HG02759 (cell line): ENCODE measurements around the gene P2RY6.
"Not testable (repeated sequence)": the region's sequence is repeated elsewhere in the genome, so short reads cannot be mapped to it uniquely, and the experiment has no call there.

Experiments
- ATAC-seq: cut with Tn5 transposase; IDR thresholded peaks from one replicate; pipeline ENCODE4 v1.9.1; 2021; ENCODE audit warnings: mild to moderate bottlenecking, moderate library complexity; ENCODE audit not compliant: unreplicated experiment

The P2RY6 gene

DNA sequence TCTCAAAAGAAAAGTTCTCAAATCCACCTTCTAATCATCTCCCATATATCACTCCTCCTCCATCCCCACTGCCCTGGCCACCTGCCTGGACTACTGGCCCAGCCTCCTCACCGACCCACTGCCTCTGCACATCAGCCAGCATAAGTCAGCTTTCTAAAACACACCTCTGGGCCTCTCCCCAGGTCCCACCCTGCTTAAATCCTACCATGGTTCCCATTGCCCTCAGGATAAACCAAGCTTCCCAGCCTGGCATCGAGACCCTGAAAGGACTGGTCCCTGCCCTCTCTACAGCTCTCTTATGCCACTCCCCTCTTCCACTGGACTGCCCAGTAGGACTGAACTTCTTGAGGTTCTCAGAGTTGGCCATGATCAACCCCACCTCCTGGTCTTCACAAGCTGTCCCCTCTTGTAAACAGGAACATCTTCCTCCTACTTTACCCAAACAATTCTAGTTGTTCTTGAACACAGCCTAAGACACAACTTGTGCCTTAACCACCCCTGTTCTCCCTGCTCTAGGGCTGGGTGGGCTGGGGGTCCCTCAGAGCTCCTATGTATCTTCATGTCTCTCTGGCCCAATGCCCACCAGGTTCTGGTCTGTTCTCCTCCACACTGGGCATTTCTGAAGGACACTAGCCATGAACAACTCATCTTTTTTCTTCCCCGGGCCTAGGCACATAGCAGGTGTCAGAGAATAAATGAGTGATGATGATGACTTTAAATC lies 12.6 kb upstream of the P2RY6 start:
- ATAC-seq = no peak

DNA sequence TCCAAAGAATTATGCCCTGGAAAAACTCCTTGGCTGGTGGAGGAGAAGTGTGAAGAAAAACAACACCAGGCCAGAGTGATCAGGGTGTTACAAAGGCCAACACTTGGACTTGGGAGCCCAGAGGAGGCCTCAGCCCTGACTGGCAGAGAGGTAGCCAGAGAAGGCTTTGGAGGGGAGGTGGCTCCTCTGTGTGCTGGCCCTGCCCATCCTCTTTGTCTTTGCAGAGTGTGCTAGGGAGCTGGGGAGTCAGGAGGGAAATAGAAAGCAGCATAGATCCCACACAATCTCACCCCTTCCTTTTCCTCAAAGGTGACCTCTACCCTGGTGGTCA lies 12.0 kb upstream of the P2RY6 start:
- ATAC-seq = no peak

DNA sequence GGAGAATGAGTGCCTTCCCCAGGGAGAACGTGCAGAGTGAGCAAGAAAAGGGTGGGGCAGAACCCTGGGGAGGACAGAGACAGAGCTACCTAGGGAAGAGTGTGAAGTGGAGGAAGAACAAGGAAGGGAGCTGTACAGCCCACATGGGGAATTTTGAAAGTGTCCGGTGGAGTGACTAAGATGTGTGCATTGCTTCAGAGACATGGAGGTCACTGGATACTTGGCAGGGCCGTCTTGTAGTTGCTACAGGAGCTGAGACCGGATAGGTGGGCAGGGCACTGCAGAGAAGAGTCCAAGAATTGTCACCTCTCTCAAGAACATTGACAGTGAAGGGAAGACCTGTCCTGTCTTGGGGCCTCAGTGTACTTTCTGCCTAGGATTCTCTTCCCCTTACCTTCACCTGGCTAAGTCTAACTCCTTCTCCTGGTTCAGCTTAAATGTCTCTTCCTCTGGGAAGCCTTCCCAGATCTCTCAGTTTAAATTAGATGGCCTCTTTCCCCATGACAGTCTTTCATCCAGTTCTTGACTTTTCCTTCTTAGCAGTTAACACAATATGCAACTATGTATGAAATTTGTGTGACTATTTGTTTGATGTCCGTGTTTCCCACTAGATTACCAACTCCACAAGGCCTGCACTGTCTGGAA lies 9.2 kb upstream of the P2RY6 start:
- no peak for ATAC-seq

DNA sequence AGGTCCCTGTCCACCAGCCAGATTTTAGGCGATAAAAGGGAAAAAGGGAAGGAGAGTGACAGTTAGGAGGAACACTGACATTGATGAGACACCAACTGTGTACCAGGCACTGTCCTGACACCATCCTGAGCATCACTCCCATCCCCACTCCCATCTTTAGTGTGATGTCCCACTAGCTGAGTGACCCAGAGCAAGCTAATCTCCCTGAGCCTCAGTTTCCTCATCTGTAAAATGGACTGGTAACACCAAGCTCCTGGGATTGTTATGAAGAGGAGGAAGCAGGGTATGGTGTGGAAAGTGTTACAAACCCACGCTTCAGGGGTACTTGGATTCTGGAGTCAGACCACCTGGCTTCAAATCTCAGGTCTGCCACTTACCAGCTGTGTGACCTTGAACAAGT lies 8.5 kb upstream of the P2RY6 start:
- ATAC-seq = no peak

DNA sequence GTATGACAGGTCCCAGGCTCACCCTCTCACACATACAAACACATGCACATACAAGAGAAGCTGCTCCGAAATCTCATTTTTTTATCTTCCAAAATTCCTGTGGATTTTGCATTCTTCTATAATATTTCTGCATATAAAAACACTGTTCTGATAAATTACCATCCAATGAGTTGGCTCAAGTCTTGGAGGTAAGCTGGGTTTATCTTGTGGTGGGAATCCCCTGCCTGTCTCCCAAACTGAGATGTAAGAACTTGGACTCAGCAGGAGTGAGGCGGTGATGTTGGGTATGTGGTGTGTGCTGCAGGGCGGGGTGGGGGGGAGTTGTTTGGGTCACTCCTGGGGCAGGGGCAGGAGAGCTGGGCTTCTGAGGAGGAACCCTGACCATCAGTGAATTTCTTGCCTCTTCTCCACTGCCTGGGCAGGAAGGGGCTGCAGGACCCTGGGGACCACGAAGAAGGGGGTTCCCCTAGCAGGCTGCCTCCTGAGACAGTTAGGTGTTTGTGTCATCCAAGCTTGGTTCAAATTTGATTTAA lies 6.8 kb upstream of the P2RY6 start:
- no peak for ATAC-seq

DNA sequence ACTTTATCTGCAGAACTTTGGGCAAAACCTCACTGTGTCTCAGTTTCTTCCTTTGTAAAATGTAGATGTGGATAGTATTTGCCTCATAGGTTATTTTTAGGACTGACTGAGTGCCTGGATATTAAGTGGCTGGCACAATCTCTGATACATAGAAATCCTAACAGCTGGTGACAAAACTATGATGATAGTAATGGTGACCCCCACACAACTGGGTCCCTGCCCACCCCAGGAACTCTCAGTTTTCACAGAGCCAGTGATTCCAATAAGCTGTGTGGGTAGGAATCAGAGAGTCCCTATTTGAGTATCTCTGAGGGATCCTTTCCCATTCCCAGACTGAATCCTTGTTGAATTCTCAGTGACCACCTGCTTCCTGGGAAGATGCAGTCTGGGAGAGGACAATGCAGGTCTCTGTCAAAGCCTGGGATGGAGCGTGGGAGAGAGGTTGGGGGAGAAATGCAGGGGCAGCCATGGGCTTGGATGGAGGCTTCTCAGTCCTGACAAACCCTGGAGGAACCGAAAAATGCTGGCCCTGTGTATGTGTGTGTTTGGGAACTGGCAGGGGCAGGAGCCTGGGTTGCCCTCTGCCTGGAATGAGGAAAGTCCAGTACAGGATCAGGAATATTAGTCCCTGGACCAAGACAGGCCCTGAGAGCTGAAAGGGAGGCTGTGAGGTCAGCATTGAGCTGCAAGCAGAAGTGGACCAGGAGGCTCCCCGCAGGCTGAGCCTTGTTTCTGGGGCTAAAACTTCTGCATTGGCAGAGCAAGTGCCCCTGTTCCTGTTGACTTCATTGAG lies 6.1 kb upstream of the P2RY6 start:
- ATAC-seq = no peak

DNA sequence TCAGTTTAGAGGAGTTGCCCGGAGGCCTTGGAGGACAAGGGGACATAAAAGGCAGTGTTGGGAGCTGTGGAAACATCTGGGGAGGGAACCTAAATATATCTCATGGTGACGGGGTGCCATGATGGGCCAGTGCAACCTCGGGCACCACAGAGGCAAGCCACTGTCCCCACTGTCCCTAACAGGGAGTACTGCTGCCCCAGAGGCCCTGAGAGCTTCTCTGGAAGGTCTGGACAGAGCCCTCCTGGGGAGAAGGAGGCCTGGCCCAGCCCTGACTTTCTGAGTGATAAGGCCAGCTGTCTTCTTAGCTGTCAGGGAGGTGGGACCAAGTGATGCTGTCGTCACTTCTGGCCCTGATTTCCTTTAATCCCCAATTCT lies 5.5 kb upstream of the P2RY6 start:
- ATAC-seq = no peak

DNA sequence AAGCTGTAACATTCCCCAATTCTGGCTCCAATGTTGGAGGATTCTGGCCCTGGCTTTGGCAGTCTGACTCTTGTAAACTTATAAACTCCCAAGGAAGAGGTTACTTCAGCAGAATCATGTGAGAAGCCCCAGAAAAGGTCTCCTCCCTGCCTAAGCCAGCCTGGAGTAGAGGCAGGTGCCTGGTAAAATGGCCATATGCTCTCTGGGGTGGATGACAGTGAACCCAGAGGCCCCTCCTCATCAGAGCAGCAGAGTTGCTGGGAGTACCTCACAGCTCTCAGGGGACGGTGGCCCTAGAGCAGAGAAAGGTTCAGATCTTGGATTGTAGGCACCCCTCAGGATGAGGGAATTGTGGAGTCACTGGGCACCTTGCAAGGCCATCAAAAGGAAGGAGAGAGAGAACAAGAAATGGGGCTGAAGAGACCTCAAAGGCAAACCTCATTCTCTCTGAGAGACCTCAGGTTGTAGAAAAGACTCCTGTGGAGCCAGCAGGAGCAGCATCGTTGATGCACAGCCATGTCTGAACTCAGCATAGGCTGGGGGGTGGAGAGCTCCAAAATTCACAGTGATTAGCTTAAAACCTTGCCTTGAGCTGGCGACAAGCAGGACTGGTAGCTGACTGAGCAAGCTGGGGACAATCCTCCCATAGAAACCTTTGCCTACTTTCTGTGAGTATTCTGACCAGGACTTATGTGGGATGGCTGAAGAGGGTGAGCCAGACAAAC lies 4.9 kb upstream of the P2RY6 start:
- ATAC-seq = no peak

DNA sequence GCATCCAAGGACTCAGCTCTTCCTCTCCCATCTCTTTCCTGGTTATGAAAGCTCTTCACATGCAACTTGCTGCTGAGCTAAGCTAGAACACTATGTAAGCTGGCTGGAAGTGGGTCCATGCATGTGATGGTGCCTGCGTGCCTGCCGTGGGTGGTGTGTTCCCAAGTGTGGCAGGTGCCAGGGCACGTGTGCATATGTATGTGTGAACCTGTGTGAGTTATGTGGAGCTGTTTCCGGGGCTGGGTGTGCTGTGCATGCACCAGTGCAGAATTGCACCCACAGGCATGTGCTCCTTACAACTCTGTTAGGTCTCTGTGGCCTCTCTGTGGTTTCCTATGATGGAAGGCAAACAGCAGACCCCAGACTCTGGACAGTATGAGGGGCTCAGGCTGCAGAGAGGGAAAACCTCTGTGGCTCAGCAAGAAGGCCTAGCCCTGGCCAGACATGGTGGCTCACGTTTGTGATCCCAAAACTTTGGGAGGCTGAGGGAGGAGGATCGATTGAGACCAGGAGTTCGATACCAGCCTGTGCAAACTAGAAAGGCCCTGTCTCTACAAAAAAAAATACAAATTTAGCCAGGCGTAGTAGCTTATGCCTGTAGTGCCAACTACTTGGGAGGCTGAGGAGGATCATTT lies 4.1 kb upstream of the P2RY6 start:
- no peak for ATAC-seq

DNA sequence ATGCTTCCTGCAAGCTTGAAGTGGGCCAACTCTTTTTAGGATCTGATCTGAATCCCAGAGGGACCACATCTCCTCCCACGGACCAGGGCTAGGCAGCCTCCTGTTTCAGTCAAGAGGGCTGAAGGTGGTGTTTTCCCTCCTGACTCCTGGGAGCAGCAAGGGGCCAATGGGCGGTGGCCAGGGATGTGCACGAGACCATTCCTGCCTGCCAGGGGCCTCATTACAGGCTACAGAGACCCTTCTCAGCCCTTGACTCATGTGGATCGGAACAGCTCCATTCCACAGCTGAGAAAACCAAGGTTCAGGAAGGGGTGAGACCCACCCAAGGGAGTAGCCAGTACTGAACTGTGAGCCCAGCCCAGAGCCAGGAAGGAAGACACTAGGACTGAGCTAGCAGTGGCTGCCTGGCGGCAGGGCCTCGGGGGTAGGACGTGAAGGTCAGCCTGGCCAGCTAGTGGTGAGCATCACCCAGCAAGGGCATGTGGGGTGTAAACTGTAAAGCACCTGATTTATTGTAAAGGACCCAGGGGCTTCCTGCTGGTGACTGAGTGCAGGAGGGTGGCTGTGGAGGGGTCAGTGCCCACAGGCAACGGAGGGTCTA lies 3.4 kb upstream of the P2RY6 start:
- ATAC-seq = no peak

DNA sequence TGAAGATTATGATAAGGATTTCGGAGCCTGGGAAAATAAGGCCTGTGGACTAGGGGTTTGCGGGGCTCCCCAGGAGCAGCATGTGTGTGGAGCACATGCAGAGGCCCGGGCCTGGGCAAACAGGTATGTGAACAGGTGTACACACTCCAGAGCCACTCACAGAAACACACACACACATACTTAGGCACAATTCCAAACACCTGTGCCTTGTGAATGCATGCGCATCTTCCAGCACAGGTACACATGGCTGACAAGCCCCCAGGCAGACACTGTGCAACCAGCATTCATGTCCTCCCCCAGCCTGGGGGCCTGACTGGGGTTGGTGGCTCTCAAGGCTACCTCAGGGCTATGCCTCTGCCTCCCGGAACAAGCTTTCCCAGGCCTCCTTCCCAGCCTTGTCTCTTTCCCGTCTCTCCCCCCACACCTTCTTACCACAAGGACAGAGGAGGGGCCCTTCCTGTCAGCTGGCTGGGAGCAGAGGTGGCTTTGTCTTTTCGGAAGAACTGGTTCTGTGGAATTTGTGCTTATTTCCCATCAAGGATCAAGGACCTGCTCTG lies 2.6 kb upstream of the P2RY6 start:
- ATAC-seq = no peak

DNA sequence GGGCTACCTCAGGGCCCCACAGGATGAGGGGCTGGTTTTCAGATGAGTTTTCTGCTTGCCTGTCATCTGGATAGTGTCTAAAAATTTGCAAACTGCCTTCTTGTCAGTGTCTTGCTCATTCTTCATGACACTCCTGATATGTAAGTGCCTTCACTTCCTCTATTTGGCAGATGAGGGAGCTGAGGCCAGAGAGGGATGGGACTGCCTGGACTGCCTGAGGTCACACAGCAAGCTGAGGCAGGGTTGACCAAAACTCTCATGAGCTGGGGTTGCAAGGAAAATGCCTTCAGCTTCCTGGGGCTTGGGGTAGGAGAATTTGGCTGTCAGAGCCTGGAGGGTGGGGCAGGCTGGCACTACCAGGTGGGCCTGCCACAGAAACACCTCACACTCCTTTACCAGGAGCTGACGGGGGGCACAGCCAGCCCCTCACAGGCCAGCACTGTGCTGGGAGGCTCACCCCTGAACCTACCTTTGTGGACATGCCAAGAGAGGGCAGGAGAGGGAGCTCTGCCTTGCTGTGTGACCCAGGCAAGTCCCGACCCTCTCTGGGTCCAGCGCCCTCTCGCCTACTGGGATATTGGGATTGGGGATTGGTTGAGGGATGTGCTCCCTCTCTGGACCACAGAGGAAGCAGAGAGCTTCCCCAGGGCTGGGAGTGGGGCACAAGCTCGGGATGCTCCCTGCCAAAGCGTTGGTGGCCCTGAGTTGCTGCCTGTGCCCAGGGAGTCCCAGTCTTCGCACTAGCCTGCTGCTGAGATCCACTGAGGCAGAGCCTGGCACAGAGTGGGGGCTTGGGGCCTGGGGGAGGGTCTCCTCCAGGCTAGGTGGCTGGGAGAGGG lies 1.9 kb upstream of the P2RY6 start:
- ATAC-seq = no peak

DNA sequence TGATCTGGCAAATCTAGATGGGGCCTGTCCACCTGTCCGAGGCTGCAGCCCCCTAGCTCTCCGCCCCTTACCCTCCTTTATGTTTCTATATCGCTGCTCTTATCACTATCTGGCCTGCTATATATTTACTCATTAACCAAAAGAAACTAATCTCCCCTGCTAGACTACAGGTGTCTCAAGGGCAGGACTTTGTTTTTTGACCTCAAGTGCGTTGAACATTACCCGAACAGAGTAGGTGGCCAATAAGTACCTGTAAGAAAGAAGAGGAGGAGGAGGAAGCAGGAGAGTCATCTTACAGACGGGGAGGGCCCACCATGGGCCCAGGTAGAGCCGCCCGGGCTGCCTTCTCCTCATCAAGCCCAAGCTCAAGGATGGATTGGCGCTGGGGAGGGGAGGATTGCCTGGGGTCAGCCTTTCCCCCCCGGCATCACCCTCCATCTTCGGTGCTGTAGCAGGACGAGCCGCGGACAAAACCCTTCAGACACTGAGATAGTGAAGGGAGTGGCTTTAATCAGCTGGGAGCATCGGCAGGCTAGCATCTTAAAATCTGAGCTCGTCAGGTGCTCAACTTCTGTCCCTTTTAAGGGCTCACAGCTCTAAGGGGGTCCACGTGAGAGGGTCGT lies 1.2 kb upstream of the P2RY6 start:
- ATAC-seq = no peak

DNA sequence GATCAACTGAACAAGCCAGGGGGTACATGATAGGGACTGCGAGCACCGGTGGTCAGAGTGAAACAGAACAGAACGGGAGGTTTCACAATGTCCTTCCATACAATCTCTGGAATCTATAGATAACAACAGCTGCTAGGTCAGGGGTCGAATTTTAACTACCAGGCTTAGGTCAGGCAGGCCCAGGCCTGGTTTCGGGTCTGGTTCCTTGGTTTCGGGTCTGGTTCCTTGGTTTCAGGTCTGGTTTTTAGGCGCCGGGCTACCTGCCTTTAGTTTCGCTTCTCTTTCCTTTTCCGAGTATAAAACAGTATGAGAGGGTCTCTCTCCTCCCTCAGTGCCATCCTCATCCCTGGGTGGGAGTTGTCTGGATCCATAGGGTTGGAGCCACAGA lies 666 bp upstream of the P2RY6 start:
- ATAC-seq = not testable (repeated sequence)

DNA sequence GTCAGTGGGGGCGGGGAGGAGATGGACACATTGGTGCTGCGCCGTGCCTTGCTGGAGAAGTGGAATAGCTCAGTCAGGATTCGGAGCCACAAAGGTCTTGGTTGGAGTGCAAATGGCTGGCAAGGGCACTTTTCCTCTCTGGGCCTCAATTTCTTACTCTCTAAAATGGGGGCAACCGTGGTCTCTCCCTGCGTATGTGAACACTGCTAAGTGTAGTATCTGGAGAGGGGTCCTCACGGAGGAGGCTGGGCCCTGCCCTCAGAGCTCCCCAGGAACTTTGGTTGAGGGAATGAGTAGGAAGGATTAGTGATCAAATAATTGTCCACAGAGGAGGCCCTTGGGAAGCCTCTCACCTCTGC lies 521 bp downstream of the P2RY6 start:
- no peak for ATAC-seq

DNA sequence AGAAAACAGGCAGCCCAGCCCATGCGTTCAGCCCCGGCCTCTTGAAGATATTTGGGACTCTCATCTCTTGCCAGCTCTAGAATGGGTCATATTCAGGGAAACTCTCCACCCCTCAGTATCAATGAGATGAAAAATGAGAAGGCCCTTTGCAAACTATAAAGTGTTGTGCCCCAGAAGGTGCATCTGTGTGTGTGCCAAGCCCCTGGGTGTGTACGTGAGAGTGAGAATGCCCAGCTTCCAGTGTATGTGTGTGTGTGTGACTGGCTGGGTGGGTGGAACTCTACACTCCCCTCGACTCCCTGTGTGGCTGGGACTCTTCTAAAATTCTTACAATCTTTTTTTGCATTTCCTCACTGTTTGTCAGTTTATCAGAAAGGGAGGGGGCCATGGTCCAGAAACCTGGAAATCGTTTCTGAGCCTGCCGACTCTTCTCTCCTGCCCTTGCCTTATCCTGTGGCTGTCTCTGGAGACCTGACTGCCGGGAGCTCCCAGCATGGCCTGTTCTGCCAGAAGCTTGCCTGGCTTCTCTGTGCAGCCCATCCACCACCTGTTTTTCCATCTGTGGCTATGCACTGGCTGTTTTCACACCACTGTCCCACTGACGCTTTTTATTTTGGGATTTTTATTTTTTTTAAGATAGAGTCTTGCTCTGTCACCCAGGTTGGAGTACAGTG lies 1.2 kb downstream of the P2RY6 start:
- ATAC-seq = no peak

DNA sequence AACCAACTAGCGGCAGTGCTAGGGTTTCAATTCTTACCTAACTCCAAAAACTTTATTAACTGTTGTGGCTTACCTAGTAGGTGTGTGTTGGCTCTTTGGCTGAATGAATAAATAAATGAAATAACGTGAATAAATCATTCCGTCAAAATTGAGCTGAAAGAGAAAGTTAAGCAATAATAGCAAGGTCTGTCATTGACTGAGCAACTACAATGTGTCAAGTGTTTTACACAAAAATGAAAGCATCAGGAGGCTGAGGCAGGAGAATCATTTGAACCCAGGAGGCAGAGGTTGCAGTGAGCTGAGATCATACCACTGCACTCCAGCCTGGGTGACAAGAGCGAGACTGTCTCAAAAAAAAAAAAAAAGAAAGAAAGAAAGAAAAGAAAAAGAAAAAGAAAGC lies 2.1 kb downstream of the P2RY6 start:
- not testable (repeated sequence) for ATAC-seq

DNA sequence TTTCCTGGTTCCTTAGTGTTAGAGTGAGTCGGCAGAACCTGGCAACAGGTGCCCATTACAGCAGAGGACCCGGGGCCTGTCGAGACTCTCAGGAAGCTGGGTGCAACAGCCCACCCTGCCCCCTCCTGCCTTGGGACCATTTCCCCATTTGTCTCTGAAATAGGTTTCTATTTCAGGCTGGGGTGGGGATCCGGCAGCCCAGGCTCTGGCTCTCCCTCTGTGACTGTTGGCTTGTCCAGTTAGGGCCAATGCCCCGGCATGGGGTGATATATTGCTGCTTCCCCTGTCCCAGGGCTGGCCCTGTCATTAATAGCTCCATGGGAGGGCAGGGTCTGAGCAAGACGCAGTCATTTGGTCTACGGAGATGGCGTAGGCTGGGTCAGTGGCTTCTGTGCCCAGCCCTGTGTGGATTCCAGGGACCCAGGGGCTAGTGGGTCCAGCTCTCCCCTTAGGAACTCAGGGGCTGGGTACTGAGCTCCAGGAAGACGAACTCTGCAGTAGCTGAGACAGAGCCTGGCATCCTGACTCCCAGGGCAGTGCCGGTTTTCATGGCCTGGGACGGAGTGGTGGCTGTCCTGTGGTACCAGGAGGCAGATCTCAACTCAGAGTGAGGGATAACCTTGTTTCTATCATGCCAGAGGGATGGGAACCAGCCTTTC lies 2.7 kb downstream of the P2RY6 start:
- ATAC-seq = no peak
